Prostate gland (tissue), 2 donors: ENCODE results near the gene MBD3L4.

Source experiments
- POLR2A ChIP-seq: fragments of 450-650 bp; IDR thresholded peaks from one replicate; pipeline ENCODE4 v1.6.1; 2016; ENCODE audit warnings: antibody characterized with exemption, mild to moderate bottlenecking
- TF ChIP-seq, protein P1 (sequence below), 4 experiments: fragments of 200-600 bp in 2 of 4; fragments of 450-650 bp in 2 of 4; sonication (generic) in 2 of 4; IDR thresholded peaks; 1 replicate in 3 of 4; 2 replicates in 1 of 4; pipeline ENCODE4 v1.5.1; 2016 to 2019; ENCODE audit warnings: antibody characterized with exemption in 4 of 4, mild to moderate bottlenecking in 2 of 4, moderate library complexity in 2 of 4

DNA sequence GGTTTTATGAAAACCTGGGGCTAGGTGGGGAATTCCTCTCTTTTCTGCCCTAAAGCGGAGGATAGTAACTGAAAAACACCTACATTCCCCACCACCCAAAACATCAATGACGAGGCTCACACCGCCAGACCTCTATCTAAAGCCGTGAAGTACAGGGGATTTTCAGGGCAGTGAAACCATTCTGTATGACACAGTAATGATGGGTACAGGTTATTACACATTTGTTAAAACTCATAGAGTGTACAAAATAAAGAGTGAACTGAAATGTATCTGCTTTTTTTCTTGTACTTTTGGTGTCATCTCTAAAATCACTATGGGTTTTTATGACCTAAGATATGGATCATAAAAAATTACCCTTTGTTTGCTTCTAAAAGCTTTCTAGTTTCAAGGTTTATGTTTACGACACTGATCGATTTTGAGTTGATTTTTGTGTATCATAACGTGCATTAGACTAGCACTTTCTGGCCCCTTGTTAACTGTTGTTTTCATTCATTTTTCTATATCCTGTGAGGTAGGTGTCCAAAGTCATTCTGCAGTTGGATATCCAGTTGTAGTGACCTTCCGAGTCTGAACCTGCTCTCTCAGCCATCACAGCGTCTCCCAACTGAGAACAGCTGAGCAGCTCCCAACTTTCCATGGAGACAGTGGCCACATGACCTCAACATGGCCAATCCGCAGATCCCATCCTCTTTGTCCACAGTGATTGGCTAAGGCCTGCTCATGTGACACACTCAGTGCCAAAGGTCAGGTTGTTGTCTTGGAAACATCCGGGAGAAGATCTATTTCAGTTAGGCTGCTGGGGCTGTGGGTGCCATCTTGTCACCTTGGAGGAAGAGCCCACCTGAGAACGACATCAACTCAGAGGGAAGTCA, 29.0 kb downstream of the MBD3L4 start:
- TF ChIP-seq, protein P1, sequence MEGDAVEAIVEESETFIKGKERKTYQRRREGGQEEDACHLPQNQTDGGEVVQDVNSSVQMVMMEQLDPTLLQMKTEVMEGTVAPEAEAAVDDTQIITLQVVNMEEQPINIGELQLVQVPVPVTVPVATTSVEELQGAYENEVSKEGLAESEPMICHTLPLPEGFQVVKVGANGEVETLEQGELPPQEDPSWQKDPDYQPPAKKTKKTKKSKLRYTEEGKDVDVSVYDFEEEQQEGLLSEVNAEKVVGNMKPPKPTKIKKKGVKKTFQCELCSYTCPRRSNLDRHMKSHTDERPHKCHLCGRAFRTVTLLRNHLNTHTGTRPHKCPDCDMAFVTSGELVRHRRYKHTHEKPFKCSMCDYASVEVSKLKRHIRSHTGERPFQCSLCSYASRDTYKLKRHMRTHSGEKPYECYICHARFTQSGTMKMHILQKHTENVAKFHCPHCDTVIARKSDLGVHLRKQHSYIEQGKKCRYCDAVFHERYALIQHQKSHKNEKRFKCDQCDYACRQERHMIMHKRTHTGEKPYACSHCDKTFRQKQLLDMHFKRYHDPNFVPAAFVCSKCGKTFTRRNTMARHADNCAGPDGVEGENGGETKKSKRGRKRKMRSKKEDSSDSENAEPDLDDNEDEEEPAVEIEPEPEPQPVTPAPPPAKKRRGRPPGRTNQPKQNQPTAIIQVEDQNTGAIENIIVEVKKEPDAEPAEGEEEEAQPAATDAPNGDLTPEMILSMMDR (IDR thresholded peaks at IDR 0.05): no peak
- no peak for TF ChIP-seq POLR2A
